Putamen (tissue), 1 donor: Measurements from ENCODE around the gene CD19.

Experiments
- DNase-seq: peaks from one replicate; pipeline ENCODE4 v3.0.0-alpha.2; 2016; ENCODE audit warnings: low spot score

The CD19 gene

DNA sequence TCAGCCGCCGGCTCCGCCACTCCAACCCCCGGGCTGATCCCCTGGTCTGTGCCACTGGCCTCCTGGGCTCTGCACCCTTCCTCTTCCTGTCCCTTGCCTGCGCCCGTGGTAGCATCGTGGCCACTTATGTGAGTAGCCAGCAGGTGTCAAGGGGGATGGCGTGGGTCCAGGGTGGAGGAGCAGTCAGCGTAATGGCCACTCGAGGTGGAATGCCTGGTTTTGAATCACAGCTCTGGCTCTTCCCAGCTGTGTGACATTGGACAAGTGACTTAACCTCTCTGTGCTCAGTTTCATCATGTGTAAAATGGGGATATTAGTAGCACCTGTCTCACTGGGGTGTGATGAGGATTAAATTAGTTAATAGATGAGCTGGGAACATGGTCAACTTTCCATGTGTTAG is 50.6 kb downstream of the CD19 start:
- no peak for DNase-seq

DNA sequence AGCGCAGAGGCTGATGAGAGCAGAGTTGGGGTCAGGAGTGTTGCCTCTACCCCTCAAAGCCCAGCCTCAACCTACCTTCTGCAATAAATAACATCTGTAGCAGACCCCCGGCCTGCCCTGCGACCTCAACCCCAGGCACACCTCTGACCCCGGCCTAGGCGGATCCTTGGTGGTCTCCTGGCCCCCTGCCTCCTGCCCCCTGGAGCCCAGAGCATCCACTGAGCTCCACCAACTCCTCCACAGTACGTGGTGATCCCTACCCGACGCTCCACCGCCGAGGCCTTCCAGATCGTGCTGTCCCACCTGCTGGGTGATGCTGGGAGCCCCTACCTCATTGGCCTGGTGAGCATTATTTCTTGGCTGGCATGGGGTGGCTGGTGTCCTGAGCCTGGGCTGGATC is 51.2 kb downstream of the CD19 start:
- no peak for DNase-seq

- DNase-seq = no peak
Measured at GRCh38 chr16:28983644-28984043, 51.9 kb downstream of the CD19 start.

DNA sequence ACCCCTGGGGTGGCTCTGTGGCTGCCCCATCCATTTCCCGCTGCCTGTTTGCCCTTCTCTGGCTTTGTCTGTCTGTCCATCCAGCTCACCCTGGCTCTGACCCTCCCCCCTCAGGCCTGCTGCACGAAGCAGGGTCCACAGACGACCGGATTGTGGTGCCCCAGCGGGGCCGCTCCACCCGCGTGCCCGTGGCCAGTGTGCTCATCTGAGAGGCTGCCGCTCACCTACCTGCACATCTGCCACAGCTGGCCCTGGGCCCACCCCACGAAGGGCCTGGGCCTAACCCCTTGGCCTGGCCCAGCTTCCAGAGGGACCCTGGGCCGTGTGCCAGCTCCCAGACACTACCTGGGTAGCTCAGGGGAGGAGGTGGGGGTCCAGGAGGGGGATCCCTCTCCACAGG is 52.3 kb downstream of the CD19 start:
- no peak for DNase-seq

- DNase-seq = no peak
Measured at GRCh38 chr16:28984619-28985135, 52.9 kb downstream of the CD19 start, which contains the start of gene LAT. Gene LAT, plus strand, starts transcription at chr16:28985052. Its CDS starts 366 bp downstream, at chr16:28985418.

DNA sequence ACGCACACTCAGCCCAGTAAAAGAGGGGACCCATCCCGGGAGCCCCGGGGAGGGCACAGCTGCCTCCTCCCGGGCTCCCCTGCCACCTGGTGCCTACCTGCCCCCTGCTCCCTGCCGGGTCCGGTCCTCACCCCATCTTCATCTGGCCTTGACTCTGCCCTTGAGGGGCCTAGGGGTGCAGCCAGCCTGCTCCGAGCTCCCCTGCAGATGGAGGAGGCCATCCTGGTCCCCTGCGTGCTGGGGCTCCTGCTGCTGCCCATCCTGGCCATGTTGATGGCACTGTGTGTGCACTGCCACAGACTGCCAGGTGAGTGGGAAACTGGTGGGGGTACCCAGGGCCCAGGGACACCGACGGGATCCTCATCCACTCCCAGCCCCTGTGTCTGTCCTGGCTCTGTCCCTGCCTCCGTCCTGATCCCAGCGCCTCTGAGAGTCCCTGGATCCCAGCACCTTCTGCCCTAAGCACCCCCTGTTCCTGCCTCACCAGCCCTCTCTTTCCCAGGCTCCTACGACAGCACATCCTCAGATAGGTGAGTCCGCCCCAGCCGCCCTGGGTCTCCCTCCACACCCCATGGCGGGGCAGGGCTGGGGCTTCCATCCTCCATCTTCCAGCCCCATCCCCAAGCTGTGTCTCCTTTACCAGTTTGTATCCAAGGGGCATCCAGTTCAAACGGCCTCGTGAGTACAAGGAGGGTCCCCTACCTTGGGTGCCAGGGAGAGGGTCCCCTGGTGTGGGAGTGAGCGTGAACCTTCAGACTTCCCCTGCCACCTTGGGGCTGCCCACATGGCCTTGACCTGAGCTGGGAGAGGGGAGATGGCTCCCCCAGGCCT is 53.7 kb downstream of the CD19 start:
- no peak for DNase-seq

GRCh38 chr16:28986046-28986445 is 54.3 kb downstream of the CD19 start:
- DNase-seq = no peak

DNA sequence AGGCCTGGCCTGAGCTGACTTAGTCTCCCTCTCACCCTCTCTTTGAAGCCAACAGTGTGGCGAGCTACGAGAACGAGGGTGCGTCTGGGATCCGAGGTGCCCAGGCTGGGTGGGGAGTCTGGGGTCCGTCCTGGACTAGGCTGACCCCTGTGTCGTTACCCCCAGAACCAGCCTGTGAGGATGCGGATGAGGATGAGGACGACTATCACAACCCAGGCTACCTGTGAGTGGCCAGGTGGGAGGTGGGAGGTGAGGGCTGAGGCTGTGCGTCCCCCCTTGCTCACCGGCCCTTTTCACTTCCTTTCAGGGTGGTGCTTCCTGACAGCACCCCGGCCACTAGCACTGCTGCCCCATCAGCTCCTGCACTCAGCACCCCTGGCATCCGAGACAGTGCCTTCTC is 54.7 kb downstream of the CD19 start:
- DNase-seq = no peak

GRCh38 chr16:28987170-28987853 is 55.5 kb downstream of the CD19 start:
- no peak for DNase-seq
